Activated naive CD4-positive, alpha-beta T cell treated with Interleukin-2 at 50 U/mL for 16 hours (primary cell): ENCODE results near the gene ADGRV1.
"Not testable (repeated sequence)": the region's sequence is repeated elsewhere in the genome, so short reads cannot be mapped to it uniquely, and the experiment has no call there.

Source experiments
- DNase-seq: peaks from one replicate; pipeline ENCODE4 v3.0.0-alpha.2; 2020

The ADGRV1 gene

GRCh38 chr5:91042247-91042935 is 483.8 kb downstream of the ADGRV1 start:
- DNase-seq = no peak

GRCh38 chr5:91042936-91043255 is 484.3 kb downstream of the ADGRV1 start:
- DNase-seq = no peak

GRCh38 chr5:91048073-91048472 is 489.5 kb downstream of the ADGRV1 start:
- DNase-seq = no peak

GRCh38 chr5:91049112-91049511 is 490.5 kb downstream of the ADGRV1 start:
- DNase-seq = no peak

GRCh38 chr5:91049800-91050199 is 491.2 kb downstream of the ADGRV1 start:
- no peak for DNase-seq

GRCh38 chr5:91052411-91052810 is 493.8 kb downstream of the ADGRV1 start:
- not testable (repeated sequence) for DNase-seq

GRCh38 chr5:91052977-91053740 is 494.6 kb downstream of the ADGRV1 start:
- no peak for DNase-seq

GRCh38 chr5:91053741-91054025 is 495.1 kb downstream of the ADGRV1 start:
- no peak for DNase-seq

GRCh38 chr5:91058155-91058554 is 499.6 kb downstream of the ADGRV1 start:
- no peak for DNase-seq

GRCh38 chr5:91058575-91058974 is 500.0 kb downstream of the ADGRV1 start:
- DNase-seq = no peak

- DNase-seq = no peak
Measured at GRCh38 chr5:91059409-91059808, 500.8 kb downstream of the ADGRV1 start.

- no peak for DNase-seq
Measured at GRCh38 chr5:91061094-91061493, 502.5 kb downstream of the ADGRV1 start.

- no peak for DNase-seq
Measured at GRCh38 chr5:91061946-91062562, 503.5 kb downstream of the ADGRV1 start.

GRCh38 chr5:91063098-91063690 is 504.6 kb downstream of the ADGRV1 start:
- DNase-seq = not testable (repeated sequence)

- no peak for DNase-seq
Measured at GRCh38 chr5:91065496-91065895, 506.9 kb downstream of the ADGRV1 start.

- no peak for DNase-seq
Measured at GRCh38 chr5:91069364-91069763, 510.8 kb downstream of the ADGRV1 start.

GRCh38 chr5:91070761-91071550 is 512.4 kb downstream of the ADGRV1 start:
- DNase-seq = no peak

- DNase-seq = no peak
Measured at GRCh38 chr5:91072881-91073280, 514.3 kb downstream of the ADGRV1 start.

- no peak for DNase-seq
Measured at GRCh38 chr5:91074615-91075014, 516.0 kb downstream of the ADGRV1 start.

GRCh38 chr5:91076138-91076537 is 517.5 kb downstream of the ADGRV1 start:
- no peak for DNase-seq

GRCh38 chr5:91077623-91078022 is 519.0 kb downstream of the ADGRV1 start:
- DNase-seq = no peak

GRCh38 chr5:91079037-91079436 is 520.4 kb downstream of the ADGRV1 start:
- no peak for DNase-seq

- DNase-seq = no peak
Measured at GRCh38 chr5:91089758-91090157, 531.2 kb downstream of the ADGRV1 start.
